PC-9 (cell line): ENCODE results near the gene MCEMP1. TPM values are rescaled to one million over a fixed set of nuclear protein-coding genes. Genes with fewer than 3 reads are reported as not detected.

Experiments used
- BruUV-seq: library from RNA; stranded (reverse); fragments of 400-500 nt; replicated peaks from 2 replicates; lab custom pipeline; 2021; lab: Mats Ljungman, UMichigan
- CTCF ChIA-PET: fragments of 300-600 bp; sonication (Branson Sonifier 250); formaldehyde crosslinking; loops from one replicate; lab custom pipeline; 2022; ENCODE audit warnings: antibody characterized with exemption; lab: Charles Lee
- POLR2A ChIA-PET: fragments of 300-600 bp; sonication (Branson Sonifier 250); formaldehyde crosslinking; loops from one replicate; lab custom pipeline; 2022; ENCODE audit warnings: antibody characterized with exemption; ENCODE audit not compliant: unreplicated experiment; lab: Charles Lee
- DNase-seq, 2 experiments: peaks; one replicate each; pipeline versions ENCODE4 v3.0.0 to v3.0.0-alpha.2; 2015 to 2022; ENCODE audit warnings: mixed read lengths in 1 of 2
- H2AFZ ChIP-seq: fragments of 200-600 bp; sonication (generic); 2 replicates; pipeline ENCODE4 v1.8.1; 2017; ENCODE audit warnings: antibody characterized with exemption
- H3F3A ChIP-seq: fragments of 200-600 bp; sonication (generic); 2 replicates; pipeline ENCODE4 v1.8.1; 2017; ENCODE audit warnings: antibody characterized with exemption, mild to moderate bottlenecking, low read depth; ENCODE audit not compliant: insufficient read depth
- H3K27ac ChIP-seq: fragments of 200-600 bp; sonication (generic); 2 replicates; pipeline ENCODE4 v1.6.1; 2016; ENCODE audit warnings: mixed run types
- H3K27me3 ChIP-seq: fragments of 200-600 bp; sonication (generic); 2 replicates; pipeline ENCODE4 v1.6.1; 2016; ENCODE audit warnings: low read depth, mixed run types; ENCODE audit not compliant: insufficient read depth
- H3K36me3 ChIP-seq: fragments of 200-600 bp; sonication (generic); 2 replicates; pipeline ENCODE4 v1.6.1; 2016; ENCODE audit warnings: low read depth, mixed run types
- H3K4me1 ChIP-seq: fragments of 200-600 bp; sonication (generic); replicated peaks from 2 replicates; pipeline ENCODE4 v1.6.1; 2016; ENCODE audit warnings: mixed run types; ENCODE audit not compliant: insufficient read depth
- H3K4me2 ChIP-seq: fragments of 200-600 bp; sonication (generic); 2 replicates; pipeline ENCODE4 v1.6.1; 2017; ENCODE audit warnings: mixed run types
- H3K4me3 ChIP-seq: fragments of 200-600 bp; sonication (generic); 2 replicates; pipeline ENCODE4 v1.6.1; 2016; ENCODE audit warnings: mixed run types
- H3K79me2 ChIP-seq: fragments of 200-600 bp; sonication (generic); 2 replicates; pipeline ENCODE4 v1.6.1; 2017; ENCODE audit warnings: low read depth, mixed run types
- H3K9me2 ChIP-seq: fragments of 200-600 bp; sonication (generic); 2 replicates; pipeline ENCODE4 v1.8.1; 2017; ENCODE audit warnings: mild to moderate bottlenecking; ENCODE audit not compliant: insufficient read depth
- H3K9me3 ChIP-seq: fragments of 200-600 bp; sonication (generic); 2 replicates; pipeline ENCODE4 v1.8.1; 2016; ENCODE audit warnings: low read depth; ENCODE audit not compliant: insufficient read depth
- H4K20me1 ChIP-seq: fragments of 200-600 bp; sonication (generic); 2 replicates; pipeline ENCODE4 v1.8.1; 2017; ENCODE audit not compliant: insufficient read depth
- EZH2 ChIP-seq: fragments of 200-600 bp; sonication (generic); IDR thresholded peaks from 2 replicates; pipeline ENCODE4 v1.8.0; 2017; ENCODE audit warnings: antibody characterized with exemption, low read depth
- intact Hi-C: fragments of 100-400 bp; cut with micrococcal nuclease; formaldehyde crosslinking; loops from one replicate; pipeline ENCODE4 v1.10.0; 2022; ENCODE audit not compliant: unreplicated experiment
- total RNA-seq: library from RNA; stranded (reverse); gene quantifications from 2 replicates; pipeline ENCODE4 v1.2.3, GENCODE V29; 2021
- TF ChIP-seq, protein P1 (sequence below): fragments of 200-600 bp; sonication (generic); conservative IDR thresholded peaks from 2 replicates; pipeline ENCODE4 v1.6.1; 2017; ENCODE audit warnings: mixed run types, antibody characterized with exemption, mild to moderate bottlenecking, moderate library complexity

Gene MCEMP1
- total RNA-seq, 1 experiment from 2014 or later, result not detected

DNA sequence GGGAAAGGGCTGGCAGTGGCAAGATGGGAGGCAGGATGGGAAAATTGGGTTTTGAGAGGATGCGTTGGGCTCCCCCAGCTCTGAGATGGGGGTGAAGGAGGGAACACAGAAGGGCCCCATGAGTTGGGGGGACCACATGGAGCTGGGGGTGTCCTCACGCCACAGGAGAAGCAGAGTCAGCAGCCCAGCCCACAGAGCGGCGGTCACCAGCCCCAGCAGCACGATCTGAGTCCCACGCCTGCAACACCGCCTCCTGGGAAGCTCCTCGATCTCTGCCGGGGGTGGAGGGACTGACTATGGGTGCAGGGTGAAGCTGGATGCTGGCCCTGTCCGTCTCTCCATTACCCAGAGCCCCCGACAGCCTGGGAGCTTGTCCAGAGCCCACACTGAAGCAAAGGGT is 21.7 kb downstream of the MCEMP1 start:
- Histone ChIP-seq H3K4me2 (no peak overlapping the region), H3K4me3 (no peak overlapping the region), H3K4me1 (no peaks in the 10 kb centered on the region), H3K9me2 (no peaks in the 10 kb centered on the region), H3K27ac (no peak overlapping the region), H3K79me2 (no peaks in the 10 kb centered on the region), H3K27me3 (peaks cover 73% of the 10 kb centered on the region), H3K9me3 (no peaks in the 10 kb centered on the region), H3F3A (peaks cover 7% of the 10 kb centered on the region; the same call in 1 of the 2 replicates), H3K36me3 (no peaks in the 10 kb centered on the region), H4K20me1 (no peaks in the 10 kb centered on the region), H2AFZ (no peak overlapping the region)
- TF ChIP-seq EZH2, result no peak
- TF ChIP-seq, protein P1, sequence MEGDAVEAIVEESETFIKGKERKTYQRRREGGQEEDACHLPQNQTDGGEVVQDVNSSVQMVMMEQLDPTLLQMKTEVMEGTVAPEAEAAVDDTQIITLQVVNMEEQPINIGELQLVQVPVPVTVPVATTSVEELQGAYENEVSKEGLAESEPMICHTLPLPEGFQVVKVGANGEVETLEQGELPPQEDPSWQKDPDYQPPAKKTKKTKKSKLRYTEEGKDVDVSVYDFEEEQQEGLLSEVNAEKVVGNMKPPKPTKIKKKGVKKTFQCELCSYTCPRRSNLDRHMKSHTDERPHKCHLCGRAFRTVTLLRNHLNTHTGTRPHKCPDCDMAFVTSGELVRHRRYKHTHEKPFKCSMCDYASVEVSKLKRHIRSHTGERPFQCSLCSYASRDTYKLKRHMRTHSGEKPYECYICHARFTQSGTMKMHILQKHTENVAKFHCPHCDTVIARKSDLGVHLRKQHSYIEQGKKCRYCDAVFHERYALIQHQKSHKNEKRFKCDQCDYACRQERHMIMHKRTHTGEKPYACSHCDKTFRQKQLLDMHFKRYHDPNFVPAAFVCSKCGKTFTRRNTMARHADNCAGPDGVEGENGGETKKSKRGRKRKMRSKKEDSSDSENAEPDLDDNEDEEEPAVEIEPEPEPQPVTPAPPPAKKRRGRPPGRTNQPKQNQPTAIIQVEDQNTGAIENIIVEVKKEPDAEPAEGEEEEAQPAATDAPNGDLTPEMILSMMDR, result no peak
- POLR2A ChIA-PET, result interaction anchor here (0.5 kb wide), 1 partner anchor 460 kb away, joined by 3 read pairs; no protein-coding TSS in a partner anchor
- DNase-seq, result no peak
- no TSS peak for BruUV-seq
- CTCF ChIA-PET, result interaction anchor here (0.5 kb wide), 1 partner anchor 230 kb away, joined by 10 read pairs; no protein-coding TSS in a partner anchor
- intact Hi-C loops, result no loop called here

DNA sequence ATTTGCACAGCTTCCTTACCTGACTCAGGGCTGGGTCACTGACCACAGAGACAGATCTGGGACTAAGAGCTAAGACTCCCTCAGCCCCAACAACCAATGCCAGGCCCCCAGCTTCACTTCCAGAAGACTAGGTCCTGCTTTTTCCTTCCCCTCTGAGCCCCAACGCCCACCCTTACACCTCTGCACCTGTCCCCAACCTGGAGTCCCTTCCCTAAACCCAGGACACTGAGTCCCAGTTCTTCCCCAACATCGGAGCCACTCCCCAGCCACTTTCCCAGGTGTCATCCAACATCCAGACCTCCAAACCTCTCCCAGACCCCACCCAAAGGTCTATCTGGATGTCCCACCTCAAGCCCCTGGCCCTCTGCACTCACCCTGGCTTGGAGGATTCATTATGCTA is 22.1 kb downstream of the MCEMP1 start:
- ChIA-PET POLR2A (no interaction called here), CTCF (interaction anchor here (0.5 kb wide), 1 partner anchor 230 kb away, joined by 10 read pairs; no protein-coding TSS in a partner anchor)
- Histone ChIP-seq H3K9me2 (no peaks in the 10 kb centered on the region), H3F3A (peaks cover 7% of the 10 kb centered on the region; the same call in 1 of the 2 replicates), H2AFZ (no peak overlapping the region), H3K4me2 (0 out of 2 replicates have a peak overlapping the region, but pooled peaks have one; percentile 15), H3K9me3 (no peaks in the 10 kb centered on the region), H4K20me1 (no peaks in the 10 kb centered on the region), H3K27me3 (peaks cover 72% of the 10 kb centered on the region), H3K4me3 (no peak overlapping the region), H3K4me1 (no peaks in the 10 kb centered on the region), H3K36me3 (no peaks in the 10 kb centered on the region), H3K27ac (no peak overlapping the region), H3K79me2 (no peaks in the 10 kb centered on the region)
- DNase-seq, result no peak
- BruUV-seq, result no TSS peak
- intact Hi-C loops, result no loop called here
- no peak for TF ChIP-seq EZH2
- TF ChIP-seq, protein P1, result no peak

DNA sequence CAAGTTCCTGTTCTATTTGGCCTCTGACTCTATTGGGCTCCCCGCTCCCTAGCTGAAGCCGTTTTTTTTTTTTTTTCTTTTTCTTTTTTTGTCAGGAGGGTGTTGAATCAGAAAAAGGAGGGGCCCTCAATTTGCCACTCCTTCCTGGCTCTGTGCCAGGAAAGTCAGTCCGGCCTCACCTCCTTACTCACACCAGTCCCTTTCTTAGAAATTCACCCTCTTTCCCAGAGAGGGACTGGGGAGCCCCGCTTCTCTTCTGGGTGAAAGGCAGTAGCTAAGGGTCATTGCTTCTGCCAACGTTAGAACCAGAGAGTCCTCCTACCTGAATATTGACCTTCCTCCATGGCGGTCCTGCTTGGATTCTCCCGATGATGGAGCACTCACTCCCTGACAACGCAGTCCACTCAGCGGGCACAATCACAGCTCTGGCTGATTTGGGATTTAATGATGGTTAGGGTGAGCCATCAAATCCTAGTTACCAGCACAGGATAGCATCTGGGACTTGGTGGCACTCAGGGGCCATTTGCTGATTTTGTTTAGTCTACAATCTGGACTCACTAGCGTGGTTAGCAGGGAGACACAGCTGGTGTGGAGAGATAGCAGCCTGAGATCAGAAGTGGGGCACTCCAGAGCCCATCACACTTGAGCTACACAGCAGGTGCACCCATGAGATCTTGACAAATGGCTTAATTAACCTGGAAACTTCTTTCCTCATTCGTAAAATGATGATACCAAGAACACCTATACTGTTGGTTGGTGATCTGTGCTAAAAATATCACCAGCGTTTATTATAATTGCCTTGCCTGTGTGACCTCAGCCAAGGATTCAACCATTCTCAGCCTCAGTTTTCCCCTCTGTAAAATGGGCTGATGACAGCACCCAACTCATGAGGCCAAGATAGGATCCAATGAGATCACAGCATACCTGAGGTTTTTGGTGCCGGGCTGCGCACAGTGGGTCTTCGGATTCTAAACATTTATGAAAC is 22.8 kb downstream of the MCEMP1 start:
- Histone ChIP-seq H3K36me3 (no peaks in the 10 kb centered on the region), H3K79me2 (no peaks in the 10 kb centered on the region), H4K20me1 (no peaks in the 10 kb centered on the region), H3K27ac (no peak overlapping the region), H3F3A (peaks cover 7% of the 10 kb centered on the region; the same call in 1 of the 2 replicates), H3K4me2 (0 out of 2 replicates have a peak overlapping the region, but pooled peaks have one; percentile 15), H3K9me2 (no peaks in the 10 kb centered on the region), H3K27me3 (peaks cover 65% of the 10 kb centered on the region), H3K4me1 (no peaks in the 10 kb centered on the region), H3K4me3 (no peak overlapping the region), H3K9me3 (no peaks in the 10 kb centered on the region), H2AFZ (no peak overlapping the region)
- TF ChIP-seq, protein P1, result no peak
- TF ChIP-seq EZH2, result no peak
- intact Hi-C loops, result no loop called here
- ChIA-PET CTCF (no interaction called here), POLR2A (no interaction called here)
- BruUV-seq, result no TSS peak
- peak in 1 of 2 experiments; percentile 15 for DNase-seq
